GM21723 (cell line): ENCODE measurements around the gene AKT3.

Source experiments
- ATAC-seq: cut with Tn5 transposase; IDR thresholded peaks from one replicate; pipeline ENCODE4 v1.9.1; 2021; ENCODE audit warnings: mild to moderate bottlenecking, moderate library complexity; ENCODE audit not compliant: unreplicated experiment

The AKT3 gene

GRCh38 chr1:243564814-243565213 is 285.2 kb downstream of the AKT3 start:
- no peak for ATAC-seq

GRCh38 chr1:243563732-243564131 is 286.3 kb downstream of the AKT3 start:
- no peak for ATAC-seq

- no peak for ATAC-seq
Measured at GRCh38 chr1:243562473-243562872, 287.6 kb downstream of the AKT3 start.

- ATAC-seq, result no peak
Measured at GRCh38 chr1:243561588-243562319, 288.3 kb downstream of the AKT3 start.

GRCh38 chr1:243559575-243560162 is 290.4 kb downstream of the AKT3 start:
- no peak for ATAC-seq

- no peak for ATAC-seq
Measured at GRCh38 chr1:243558576-243558975, 291.5 kb downstream of the AKT3 start.

- ATAC-seq, result no peak
Measured at GRCh38 chr1:243557866-243558265, 292.2 kb downstream of the AKT3 start.

GRCh38 chr1:243554686-243555085 is 295.4 kb downstream of the AKT3 start:
- no peak for ATAC-seq

GRCh38 chr1:243553090-243553489 is 297.0 kb downstream of the AKT3 start:
- ATAC-seq, result no peak

GRCh38 chr1:243550276-243550675 is 299.8 kb downstream of the AKT3 start:
- ATAC-seq, result no peak

GRCh38 chr1:243549791-243550190 is 300.3 kb downstream of the AKT3 start:
- ATAC-seq, result no peak

GRCh38 chr1:243549108-243549507 is 300.9 kb downstream of the AKT3 start:
- no peak for ATAC-seq

GRCh38 chr1:243548516-243548915 is 301.5 kb downstream of the AKT3 start:
- ATAC-seq, result no peak

- no peak for ATAC-seq
Measured at GRCh38 chr1:243547891-243548290, 302.2 kb downstream of the AKT3 start.

- no peak for ATAC-seq
Measured at GRCh38 chr1:243546457-243546856, 303.6 kb downstream of the AKT3 start.

- ATAC-seq, result no peak
Measured at GRCh38 chr1:243543501-243543900, 306.5 kb downstream of the AKT3 start.

GRCh38 chr1:243542739-243543415 is 307.2 kb downstream of the AKT3 start:
- no peak for ATAC-seq

GRCh38 chr1:243539636-243540035 is 310.4 kb downstream of the AKT3 start:
- ATAC-seq, result no peak

- no peak for ATAC-seq
Measured at GRCh38 chr1:243535014-243535413, 315.0 kb downstream of the AKT3 start.

GRCh38 chr1:243529512-243529911 is 320.5 kb downstream of the AKT3 start:
- ATAC-seq, result no peak

GRCh38 chr1:243528459-243529121 is 321.5 kb downstream of the AKT3 start:
- ATAC-seq, result no peak

GRCh38 chr1:243526180-243526579 is 323.9 kb downstream of the AKT3 start:
- ATAC-seq, result no peak
